Keratinocyte (primary cell): ENCODE results near the gene CRHR2. TPM values are rescaled to one million over a fixed set of nuclear protein-coding genes. Genes with fewer than 3 reads are reported as not detected.

Source experiments
- DNase-seq: peaks from one replicate; pipeline ENCODE4 v3.0.0-alpha.2; 2011; ENCODE audit warnings: low read depth, missing footprints, low spot score
- FAIRE-seq: peaks from 2 replicates; lab custom pipeline; 2011; peaks lifted over from hg19 to GRCh38; lab: Jason Lieb, UNC
- H2AFZ ChIP-seq: 2 replicates; pipeline ENCODE4 v1.6.0; 2012; ENCODE audit warnings: low read length, control low read depth, inconsistent platforms; ENCODE audit not compliant: control insufficient read depth
- H3K27ac ChIP-seq: 2 replicates; pipeline ENCODE4 v1.5.1; 2011; ENCODE audit warnings: low read length; ENCODE audit not compliant: control insufficient read depth, insufficient read depth
- H3K27me3 ChIP-seq: 3 replicates; pipeline ENCODE4 v1.6.0; 2011; ENCODE audit warnings: low read length; ENCODE audit not compliant: control insufficient read depth, insufficient read depth; ENCODE audit errors: extremely low read depth
- H3K36me3 ChIP-seq, 2 experiments: 2 replicates in 1 of 2; 3 replicates in 1 of 2; pipeline ENCODE4 v1.5.1; 2011; ENCODE audit warnings: low read length in 2 of 2, mild to moderate bottlenecking in 1 of 2; ENCODE audit not compliant: control insufficient read depth in 2 of 2, insufficient read depth in 2 of 2; ENCODE audit errors: extremely low read depth in 1 of 2
- H3K4me1 ChIP-seq: 3 replicates; pipeline ENCODE4 v1.5.1; 2011; ENCODE audit warnings: low read length; ENCODE audit not compliant: control insufficient read depth, insufficient read depth; ENCODE audit errors: extremely low read depth
- H3K4me2 ChIP-seq: 3 replicates; pipeline ENCODE4 v1.6.0; 2011; ENCODE audit warnings: low read depth, low read length; ENCODE audit not compliant: control insufficient read depth, insufficient read depth; ENCODE audit errors: extremely low read depth
- H3K4me3 ChIP-seq, 3 experiments: fragments of 200-600 bp in 1 of 3; sonication (generic) in 1 of 3; 2 replicates in 2 of 3; 3 replicates in 1 of 3; pipeline ENCODE4 v1.5.1; 2011 to 2016; ENCODE audit warnings: low read length in 3 of 3, mild to moderate bottlenecking in 3 of 3, control low read depth in 2 of 3, inconsistent platforms in 1 of 3, low read depth in 1 of 3, mixed read lengths in 1 of 3, mixed run types in 1 of 3, moderate library complexity in 1 of 3; ENCODE audit not compliant: control insufficient read depth in 2 of 3, insufficient read depth in 2 of 3; ENCODE audit errors: extremely low read depth in 1 of 3
- H3K79me2 ChIP-seq: 2 replicates; pipeline ENCODE4 v1.6.0; 2012; ENCODE audit warnings: low read length; ENCODE audit not compliant: control insufficient read depth, insufficient read depth
- H3K9ac ChIP-seq: 3 replicates; pipeline ENCODE4 v1.6.0; 2011; ENCODE audit warnings: low read length; ENCODE audit not compliant: control insufficient read depth, insufficient read depth; ENCODE audit errors: extremely low read depth
- H3K9me1 ChIP-seq: 3 replicates; pipeline ENCODE4 v1.6.0; 2011; ENCODE audit warnings: low read length; ENCODE audit not compliant: control insufficient read depth, insufficient read depth; ENCODE audit errors: extremely low read depth
- H3K9me3 ChIP-seq: 2 replicates; pipeline ENCODE4 v1.5.1; 2012; ENCODE audit warnings: low read depth, low read length; ENCODE audit not compliant: control insufficient read depth
- H4K20me1 ChIP-seq: 3 replicates; pipeline ENCODE4 v1.6.0; 2011; ENCODE audit warnings: low read length; ENCODE audit not compliant: control insufficient read depth, insufficient read depth; ENCODE audit errors: extremely low read depth
- EZH2 ChIP-seq: IDR thresholded peaks from one replicate; pipeline ENCODE4 v1.6.1; 2012; ENCODE audit warnings: inconsistent platforms, mild to moderate bottlenecking, low read length, moderate library complexity
- dilution Hi-C: fragments of 300-500 bp; cut with MboI; formaldehyde crosslinking; loops from one replicate; pipeline ENCODE4 v1.7.0; 2020; ENCODE audit warnings: low sequenced_read_pairs; ENCODE audit not compliant: extremely low pct_ligation_motif_present
- polyA plus RNA-seq, 5 experiments: library from polyadenylated mRNA; depleted of rRNA in 3 of 5; stranded (reverse) in 3 of 5; stranded (forward) in 1 of 5; unstranded in 1 of 5; fragments of >200 nt; gene quantifications; 1 replicate in 1 of 5; 2 replicates in 3 of 5; 3 replicates in 1 of 5; pipeline versions ENCODE4 v1.2.1 to v1.2.3, GENCODE V29; 2011 to 2012; ENCODE audit warnings: missing spikeins in 2 of 5, low read depth in 1 of 5, low replicate concordance in 1 of 5
- TF ChIP-seq, protein P1 (sequence below), 3 experiments: IDR thresholded peaks in 1 of 3; conservative IDR thresholded peaks in 1 of 3; optimal IDR thresholded peaks in 1 of 3; 2 replicates in 2 of 3; 3 replicates in 1 of 3; pipeline versions ENCODE3 to v1.5.1; 2011; ENCODE audit warnings: low read length in 3 of 3, mild to moderate bottlenecking in 3 of 3, moderate library complexity in 2 of 3, control low read depth in 1 of 3, inconsistent platforms in 1 of 3; ENCODE audit not compliant: insufficient read depth in 2 of 3; ENCODE audit errors: extremely low read depth in 1 of 3

Gene CRHR2
- polyA plus RNA-seq, 1 donor (not counting 4 experiments of a cell fraction or from before 2014, with no cell fraction given), result not detected

GRCh38 chr7:30723776-30724175, 41.5 kb upstream of the CRHR2 start:
- H3K4me3 ChIP-seq, result no peak overlapping the region
- H3K36me3 ChIP-seq, result no peaks in the 10 kb centered on the region
- H2AFZ ChIP-seq, result no peak overlapping the region
- DNase-seq, result no peak
- H3K9ac ChIP-seq, result no peak overlapping the region
- TF ChIP-seq, protein P1, sequence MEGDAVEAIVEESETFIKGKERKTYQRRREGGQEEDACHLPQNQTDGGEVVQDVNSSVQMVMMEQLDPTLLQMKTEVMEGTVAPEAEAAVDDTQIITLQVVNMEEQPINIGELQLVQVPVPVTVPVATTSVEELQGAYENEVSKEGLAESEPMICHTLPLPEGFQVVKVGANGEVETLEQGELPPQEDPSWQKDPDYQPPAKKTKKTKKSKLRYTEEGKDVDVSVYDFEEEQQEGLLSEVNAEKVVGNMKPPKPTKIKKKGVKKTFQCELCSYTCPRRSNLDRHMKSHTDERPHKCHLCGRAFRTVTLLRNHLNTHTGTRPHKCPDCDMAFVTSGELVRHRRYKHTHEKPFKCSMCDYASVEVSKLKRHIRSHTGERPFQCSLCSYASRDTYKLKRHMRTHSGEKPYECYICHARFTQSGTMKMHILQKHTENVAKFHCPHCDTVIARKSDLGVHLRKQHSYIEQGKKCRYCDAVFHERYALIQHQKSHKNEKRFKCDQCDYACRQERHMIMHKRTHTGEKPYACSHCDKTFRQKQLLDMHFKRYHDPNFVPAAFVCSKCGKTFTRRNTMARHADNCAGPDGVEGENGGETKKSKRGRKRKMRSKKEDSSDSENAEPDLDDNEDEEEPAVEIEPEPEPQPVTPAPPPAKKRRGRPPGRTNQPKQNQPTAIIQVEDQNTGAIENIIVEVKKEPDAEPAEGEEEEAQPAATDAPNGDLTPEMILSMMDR (optimal IDR thresholded peaks at IDR 0.05 in 1 of 3, IDR thresholded peaks at IDR 0.05 in 1 of 3, conservative IDR thresholded peaks at IDR 0.05 in 1 of 3; ENCODE audit: extremely low read depth in 1 of 3, insufficient read depth in 2 of 3, low read length in 3 of 3), result no peak
- no peak for TF ChIP-seq EZH2
- no peaks in the 10 kb centered on the region for H3K79me2 ChIP-seq
- H4K20me1 ChIP-seq, result no peaks in the 10 kb centered on the region
- no peak overlapping the region for H3K27ac ChIP-seq
- dilution Hi-C loops, result no loop called here
- no peaks in the 10 kb centered on the region for H3K4me1 ChIP-seq
- H3K9me3 ChIP-seq, result peaks cover 4% of the 10 kb centered on the region
- peaks cover 28% of the 10 kb centered on the region for H3K27me3 ChIP-seq
- FAIRE-seq, result no peak
- H3K4me2 ChIP-seq, result no peak overlapping the region
- no peaks in the 10 kb centered on the region for H3K9me1 ChIP-seq

DNA sequence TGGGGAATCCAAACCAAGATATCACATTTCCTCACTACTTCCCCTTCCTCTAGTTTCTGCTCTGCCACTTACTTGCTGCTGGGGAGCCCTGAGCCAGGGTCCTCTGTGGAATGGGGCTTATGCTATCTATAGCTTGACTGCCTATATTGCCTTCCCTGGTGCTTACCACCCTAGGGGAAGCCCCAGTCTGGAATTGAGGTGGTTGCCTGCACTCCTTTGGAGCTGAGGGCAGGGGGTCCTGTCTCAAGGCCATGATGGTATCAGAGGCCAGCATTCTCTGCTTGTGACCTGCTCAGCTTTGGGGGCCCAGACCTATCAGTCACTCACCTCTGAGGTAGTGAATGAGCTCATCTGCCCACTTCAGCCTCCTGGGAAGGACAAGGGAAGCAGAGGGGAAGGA, 40.4 kb upstream of the CRHR2 start:
- H3K9me3 ChIP-seq, result peaks cover 4% of the 10 kb centered on the region
- no peak overlapping the region for H2AFZ ChIP-seq
- H3K27ac ChIP-seq, result no peak overlapping the region
- H3K79me2 ChIP-seq, result no peaks in the 10 kb centered on the region
- no peaks in the 10 kb centered on the region for H3K4me1 ChIP-seq
- dilution Hi-C loops, result no loop called here
- no peaks in the 10 kb centered on the region for H3K9me1 ChIP-seq
- H3K9ac ChIP-seq, result no peak overlapping the region
- no peaks in the 10 kb centered on the region for H3K36me3 ChIP-seq
- H4K20me1 ChIP-seq, result no peaks in the 10 kb centered on the region
- no peak for FAIRE-seq
- H3K27me3 ChIP-seq, result peaks cover 28% of the 10 kb centered on the region
- H3K4me2 ChIP-seq, result no peak overlapping the region
- no peak for TF ChIP-seq EZH2
- TF ChIP-seq, protein P1 (optimal IDR thresholded peaks at IDR 0.05 in 1 of 3, IDR thresholded peaks at IDR 0.05 in 1 of 3, conservative IDR thresholded peaks at IDR 0.05 in 1 of 3; ENCODE audit: extremely low read depth in 1 of 3, insufficient read depth in 2 of 3, low read length in 3 of 3), result no peak
- H3K4me3 ChIP-seq, result no peak overlapping the region
- no peak for DNase-seq
